ENCODE measurements around the gene ASB18. TPM values are rescaled to one million over a fixed set of nuclear protein-coding genes. Genes with fewer than 3 reads are reported as not detected.

The ASB18 gene
- total and polyA plus RNA-seq, 5 experiments from 2014 or later, result not detected

DNA sequence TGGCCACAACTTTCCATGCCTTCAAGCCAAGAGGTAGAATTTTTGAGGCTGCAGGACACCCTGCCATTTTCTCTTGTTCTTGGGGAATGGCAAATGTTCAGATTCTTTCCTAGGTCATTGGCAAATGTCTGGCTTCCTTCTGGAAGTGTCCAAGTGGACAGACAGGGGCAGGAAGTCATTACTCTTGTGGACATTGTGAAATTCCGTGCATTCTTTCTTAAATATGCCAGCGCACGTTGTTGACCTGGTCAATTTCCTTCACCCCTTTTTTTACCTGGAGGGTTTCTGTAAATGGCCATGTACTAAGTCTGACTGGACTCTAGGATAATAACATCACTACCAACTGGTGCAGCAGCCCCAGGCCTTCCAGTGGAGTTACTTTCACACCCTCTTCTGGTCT, 13.9 kb downstream of the ASB18 start:
- H3K36me3 Mint-ChIP-seq, result no peaks in the 10 kb centered on the region
- DNase-seq (no peak), ATAC-seq (no peak)
- POLR2A ChIA-PET, result no interaction called here
- no peak overlapping the region for H3K27ac Mint-ChIP-seq
- H3K9me3 Mint-ChIP-seq, result peaks cover 0 to 2% (median 0%) of the 10 kb centered on the region in 9 donors
- peaks cover 11 to 58% (median 19%) of the 10 kb centered on the region in 5 donors for H3K27me3 Mint-ChIP-seq
- H3K4me1 Mint-ChIP-seq, result no peaks in the 10 kb centered on the region
- H3K4me3 Mint-ChIP-seq, result no peak overlapping the region

GRCh38 chr2:236249066-236249465, 15.1 kb downstream of the ASB18 start:
- POLR2A ChIA-PET, result no interaction called here
- no peak for ATAC-seq
- Mint-ChIP-seq H3K27me3 (peaks cover 11 to 70% (median 21%) of the 10 kb centered on the region in 5 donors), H3K4me1 (no peaks in the 10 kb centered on the region), H3K9me3 (peaks cover 0 to 2% (median 0%) of the 10 kb centered on the region in 9 donors), H3K4me3 (no peak overlapping the region), H3K36me3 (no peaks in the 10 kb centered on the region), H3K27ac (no peak overlapping the region)
- DNase-seq, result no peak

DNA sequence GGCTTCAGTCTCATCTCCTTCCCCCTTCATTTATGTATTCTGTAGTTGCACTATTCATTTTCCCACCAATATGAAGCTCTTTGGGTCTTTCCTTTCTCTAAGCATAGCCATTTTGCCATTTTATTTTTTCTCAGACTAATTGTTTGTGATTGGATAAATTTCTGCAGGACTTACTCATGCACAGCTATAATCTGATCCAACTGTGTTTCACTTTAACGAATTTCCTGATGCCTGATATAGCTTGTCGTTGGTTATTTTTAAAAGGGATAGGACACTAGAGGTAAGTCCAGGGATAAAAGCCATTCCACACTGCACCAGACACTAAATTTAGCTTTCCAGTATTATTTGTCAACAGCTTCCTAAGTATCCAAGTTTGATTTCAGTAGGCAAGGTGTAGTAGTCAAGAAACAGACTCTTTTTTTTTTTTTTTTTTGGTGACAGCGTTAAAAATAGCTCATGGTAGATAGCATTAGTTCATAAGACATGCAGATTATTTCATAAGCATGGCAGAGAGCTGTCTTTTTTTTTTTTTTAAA, 17.4 kb downstream of the ASB18 start:
- H3K9me3 Mint-ChIP-seq, result peaks cover 0 to 1% (median 0%) of the 10 kb centered on the region in 9 donors
- ATAC-seq (no peak), DNase-seq (no peak)
- H3K27me3 Mint-ChIP-seq, result peaks cover 11 to 66% (median 23%) of the 10 kb centered on the region in 5 donors
- H3K4me3 Mint-ChIP-seq, result no peak overlapping the region
- H3K36me3 Mint-ChIP-seq, result no peaks in the 10 kb centered on the region
- POLR2A ChIA-PET, result no interaction called here
- H3K27ac Mint-ChIP-seq, result no peak overlapping the region
- H3K4me1 Mint-ChIP-seq, result no peaks in the 10 kb centered on the region

DNA sequence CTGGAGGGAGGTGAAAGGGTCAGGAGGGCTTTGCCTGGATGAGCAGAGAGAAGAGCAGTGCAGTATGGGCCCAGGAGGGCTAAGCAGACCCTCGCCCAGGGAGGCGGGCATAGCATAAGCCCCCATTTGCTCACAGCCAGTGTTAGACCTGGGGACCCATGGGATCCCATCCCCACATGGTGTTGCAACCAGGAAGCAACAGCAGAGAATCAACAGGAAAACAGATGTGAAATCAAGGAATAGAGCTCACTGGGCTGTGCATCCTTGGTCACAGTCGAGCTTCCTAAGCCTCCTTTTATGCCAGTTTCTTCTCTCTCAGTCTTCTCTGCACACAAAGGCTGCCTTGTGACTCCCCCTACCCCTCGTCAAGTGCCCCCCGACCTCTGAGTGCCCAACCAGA, 19.9 kb downstream of the ASB18 start:
- Mint-ChIP-seq H3K9me3 (peaks cover 0 to 3% (median 0%) of the 10 kb centered on the region in 9 donors), H3K4me3 (no peak overlapping the region), H3K4me1 (no peaks in the 10 kb centered on the region), H3K27me3 (peaks cover 12 to 74% (median 40%) of the 10 kb centered on the region in 5 donors), H3K36me3 (no peaks in the 10 kb centered on the region), H3K27ac (no peak overlapping the region)
- ATAC-seq, result no peak
- no peak for DNase-seq
- POLR2A ChIA-PET, result no interaction called here

DNA sequence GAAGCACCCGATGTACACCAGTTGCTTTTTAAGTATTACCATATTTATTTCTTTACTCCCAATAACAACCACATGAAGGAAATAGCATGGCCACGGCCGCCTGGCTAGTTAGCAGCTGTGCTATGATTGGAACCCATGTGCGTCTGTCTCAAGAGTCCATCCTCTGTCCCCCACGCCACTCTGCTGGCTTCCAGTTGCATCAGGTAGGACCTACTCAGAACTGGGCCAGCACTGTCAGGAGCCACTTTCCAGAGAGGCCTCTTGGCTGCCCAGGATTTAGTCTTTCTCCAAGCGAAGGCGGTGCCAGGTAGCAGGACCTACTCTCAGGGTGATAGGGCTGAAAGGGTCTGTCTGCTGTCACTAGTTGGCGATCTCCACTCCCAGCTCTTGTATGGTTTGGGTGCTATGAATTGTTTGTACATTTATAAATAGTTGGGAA, 22.1 kb downstream of the ASB18 start:
- Mint-ChIP-seq H3K4me1 (peaks cover 0 to 2% (median 0%) of the 10 kb centered on the region in 4 donors), H3K27me3 (peaks cover 15 to 73% (median 40%) of the 10 kb centered on the region in 5 donors)
- POLR2A ChIA-PET, result no interaction called here

GRCh38 chr2:236241181-236242056, 22.8 kb downstream of the ASB18 start:
- Mint-ChIP-seq H3K4me3 (no peak overlapping the region), H3K27me3 (peaks cover 14 to 69% (median 38%) of the 10 kb centered on the region in 5 donors), H3K36me3 (no peaks in the 10 kb centered on the region), H3K27ac (peak overlapping the region in 1 of 10 donors; percentile 20), H3K4me1 (peaks cover 0 to 5% (median 3%) of the 10 kb centered on the region in 4 donors), H3K9me3 (peaks cover 0 to 4% (median 0%) of the 10 kb centered on the region in 9 donors)
- DNase-seq (no peak), ATAC-seq (no peak)
- POLR2A ChIA-PET, result no interaction called here

More for the DNA sequence above, 22.1 kb downstream of the ASB18 start:
- H3K27ac Mint-ChIP-seq, result no peak overlapping the region
- H3K36me3 Mint-ChIP-seq, result no peaks in the 10 kb centered on the region
- no peak overlapping the region for H3K4me3 Mint-ChIP-seq
- no peak for ATAC-seq
- H3K9me3 Mint-ChIP-seq, result peaks cover 0 to 4% (median 0%) of the 10 kb centered on the region in 9 donors
- no peak for DNase-seq

GRCh38 chr2:236240228-236240990, 23.8 kb downstream of the ASB18 start:
- POLR2A ChIA-PET, result no interaction called here
- peaks cover 18 to 69% (median 39%) of the 10 kb centered on the region in 5 donors for H3K27me3 Mint-ChIP-seq
- peaks cover 0 to 4% (median 0%) of the 10 kb centered on the region in 9 donors for H3K9me3 Mint-ChIP-seq
- no peaks in the 10 kb centered on the region for H3K36me3 Mint-ChIP-seq
- DNase-seq (no peak), ATAC-seq (no peak)
- H3K27ac Mint-ChIP-seq, result peak overlapping the region in 1 of 10 donors; percentile 9
- no peak overlapping the region for H3K4me3 Mint-ChIP-seq
- peaks cover 0 to 9% (median 5%) of the 10 kb centered on the region in 4 donors for H3K4me1 Mint-ChIP-seq

DNA sequence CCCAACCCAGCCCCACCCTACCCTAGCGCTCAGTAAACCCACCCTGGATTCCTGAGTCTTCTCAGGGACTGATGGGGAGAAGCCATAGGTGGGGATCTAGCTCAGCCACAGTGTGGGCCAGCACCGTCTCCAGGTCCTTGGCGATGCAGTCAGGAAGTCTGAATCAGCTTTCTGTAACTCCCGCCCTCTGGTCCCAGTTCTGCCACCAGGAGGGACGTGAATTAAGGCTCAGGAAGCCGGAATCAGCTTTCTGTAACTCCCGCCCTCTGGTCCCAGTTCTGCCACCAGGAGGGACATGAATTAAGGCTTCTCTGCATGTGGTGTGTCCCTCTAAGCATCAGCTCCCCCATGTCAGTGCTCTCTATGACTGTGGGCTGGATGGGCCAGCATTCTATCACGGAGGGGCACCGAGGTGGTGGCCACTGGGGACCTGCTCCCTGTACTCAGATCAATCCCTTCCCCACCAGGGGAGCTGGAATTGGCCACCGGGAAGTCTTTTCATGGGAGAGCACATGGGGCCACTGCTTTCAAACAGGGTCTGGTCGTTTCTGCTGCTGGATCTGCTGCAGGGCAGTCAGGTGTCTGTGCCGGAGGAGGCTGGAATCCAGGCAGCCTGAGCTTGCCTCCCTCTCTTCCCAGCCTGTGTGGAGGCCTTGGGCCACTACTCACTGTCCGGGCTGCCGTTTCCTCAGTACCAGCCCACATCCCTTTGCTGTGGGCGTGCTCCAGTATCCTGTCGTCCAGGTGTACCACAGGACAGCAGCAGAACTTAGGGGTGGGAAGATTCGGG, 24.7 kb downstream of the ASB18 start:
- Mint-ChIP-seq H3K27ac (no peak overlapping the region), H3K36me3 (peaks cover 0 to 1% (median 0%) of the 10 kb centered on the region in 3 donors), H3K9me3 (peaks cover 0 to 8% (median 2%) of the 10 kb centered on the region in 9 donors), H3K4me3 (no peak overlapping the region), H3K27me3 (peaks cover 19 to 68% (median 43%) of the 10 kb centered on the region in 5 donors), H3K4me1 (peaks cover 0 to 9% (median 5%) of the 10 kb centered on the region in 4 donors)
- ATAC-seq (no peak), DNase-seq (no peak)
- POLR2A ChIA-PET, result no interaction called here

DNA sequence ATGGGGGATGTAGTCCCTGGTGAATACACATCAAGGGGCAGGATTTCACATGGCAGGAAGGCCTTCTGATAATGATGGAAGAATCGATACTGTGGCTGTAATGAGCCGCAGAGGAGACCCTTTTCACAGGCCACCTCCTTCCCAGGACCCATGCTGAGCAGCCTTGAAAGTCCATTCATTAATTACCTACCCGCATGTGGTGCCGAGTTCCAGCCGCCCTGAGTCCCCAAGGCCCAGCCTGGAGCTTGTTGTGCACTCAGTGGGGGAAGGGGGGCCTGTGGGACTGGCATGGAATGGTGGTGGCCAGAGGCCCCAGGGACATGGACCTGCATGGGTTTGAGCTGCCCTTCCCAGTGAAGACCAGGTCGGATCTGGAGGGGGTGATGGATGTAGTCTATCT, 25.5 kb downstream of the ASB18 start:
- ATAC-seq (no peak), DNase-seq (no peak)
- peaks cover 0 to 15% (median 6%) of the 10 kb centered on the region in 9 donors for H3K9me3 Mint-ChIP-seq
- peaks cover 0 to 8% (median 0%) of the 10 kb centered on the region in 3 donors for H3K36me3 Mint-ChIP-seq
- H3K27me3 Mint-ChIP-seq, result peaks cover 23 to 68% (median 48%) of the 10 kb centered on the region in 5 donors
- H3K27ac Mint-ChIP-seq, result no peak overlapping the region
- H3K4me3 Mint-ChIP-seq, result no peak overlapping the region
- peaks cover 0 to 9% (median 5%) of the 10 kb centered on the region in 4 donors for H3K4me1 Mint-ChIP-seq
- POLR2A ChIA-PET, result no interaction called here

GRCh38 chr2:236237468-236238190, 26.6 kb downstream of the ASB18 start:
- no peak for ATAC-seq
- Mint-ChIP-seq H3K27ac (no peak overlapping the region), H3K27me3 (peaks cover 24 to 70% (median 48%) of the 10 kb centered on the region in 5 donors), H3K36me3 (peaks cover 0 to 13% (median 0%) of the 10 kb centered on the region in 3 donors), H3K4me3 (peak overlapping the region in 2 of 10 donors; percentile 20 to 51), H3K9me3 (peaks cover 0 to 26% (median 10%) of the 10 kb centered on the region in 9 donors), H3K4me1 (peaks cover 0 to 9% (median 5%) of the 10 kb centered on the region in 4 donors)
- DNase-seq, result no peak
- POLR2A ChIA-PET, result no interaction called here

GRCh38 chr2:236236559-236237452, 27.4 kb downstream of the ASB18 start:
- H3K27me3 Mint-ChIP-seq, result peaks cover 24 to 70% (median 50%) of the 10 kb centered on the region in 5 donors

More at GRCh38 chr2:236236559-236237452, 27.4 kb downstream of the ASB18 start:
- peak overlapping the region in 4 of 10 donors; percentile 13 to 38 (median 26) for H3K4me3 Mint-ChIP-seq
- POLR2A ChIA-PET, result no interaction called here
- H3K36me3 Mint-ChIP-seq, result peaks cover 0 to 20% (median 0%) of the 10 kb centered on the region in 3 donors
- ATAC-seq (no peak), DNase-seq (no peak)
- peaks cover 0 to 9% (median 5%) of the 10 kb centered on the region in 4 donors for H3K4me1 Mint-ChIP-seq
- peaks cover 4 to 35% (median 13%) of the 10 kb centered on the region in 9 donors for H3K9me3 Mint-ChIP-seq
- no peak overlapping the region for H3K27ac Mint-ChIP-seq
